Measurements from ENCODE around the gene ELAC1.

Gene ELAC1

GRCh38 chr18:50977037-50977760, 9.4 kb downstream of the ELAC1 start:
- Histone ChIP-seq H2AFZ (ENCODE audit: low read length) (no peak overlapping the region), H3K36me3 (ENCODE audit: insufficient read depth, low read length) (peaks cover 61% of the 10 kb centered on the region), H3F3A (ENCODE audit: insufficient read depth, low read length) (no peaks in the 10 kb centered on the region), H3K79me2 (ENCODE audit: insufficient read depth, low read length) (no peaks in the 10 kb centered on the region), H3K4me2 (ENCODE audit: low read length) (no peak overlapping the region), H3K27me3 (ENCODE audit: insufficient read depth, low read length) (no peaks in the 10 kb centered on the region), H3K4me1 (ENCODE audit: insufficient read depth, low read length, severe bottlenecking) (no peaks in the 10 kb centered on the region), H4K20me1 (ENCODE audit: insufficient read depth, low read length) (no peaks in the 10 kb centered on the region), H3K4me3 (ENCODE audit: low read depth, low read length, poor library complexity, severe bottlenecking) (no peak overlapping the region), H3K27ac (ENCODE audit: low read depth, low read length, poor library complexity, severe bottlenecking) (no peak overlapping the region), H3K9ac (ENCODE audit: low read length) (no peak overlapping the region), H3K9me3 (ENCODE audit: low read length) (peaks cover 2% of the 10 kb centered on the region; the same call in 1 of the 2 replicates), H3K9me2 (ENCODE audit: low read depth, low read length) (no peaks in the 10 kb centered on the region)
- no peak for TF ChIP-seq EZH2 (IDR thresholded peaks at IDR 0.05; ENCODE audit: borderline replicate concordance, low read length)
- TF ChIP-seq CTCF (IDR thresholded peaks at IDR 0.05; ENCODE audit: low read length): no peak

GRCh38 chr18:50981381-50981780, 13.5 kb downstream of the ELAC1 start:
- Histone ChIP-seq H3K27me3 (ENCODE audit: insufficient read depth, low read length) (no peaks in the 10 kb centered on the region), H4K20me1 (ENCODE audit: insufficient read depth, low read length) (no peaks in the 10 kb centered on the region), H3K9ac (ENCODE audit: low read length) (no peak overlapping the region), H3K4me1 (ENCODE audit: insufficient read depth, low read length, severe bottlenecking) (no peaks in the 10 kb centered on the region), H3K9me3 (ENCODE audit: low read length) (peaks cover 2% of the 10 kb centered on the region; the same call in 1 of the 2 replicates), H3K79me2 (ENCODE audit: insufficient read depth, low read length) (no peaks in the 10 kb centered on the region), H3F3A (ENCODE audit: insufficient read depth, low read length) (no peaks in the 10 kb centered on the region), H2AFZ (ENCODE audit: low read length) (no peak overlapping the region), H3K27ac (ENCODE audit: low read depth, low read length, poor library complexity, severe bottlenecking) (no peak overlapping the region), H3K36me3 (ENCODE audit: insufficient read depth, low read length) (peaks cover 52% of the 10 kb centered on the region), H3K4me3 (ENCODE audit: low read depth, low read length, poor library complexity, severe bottlenecking) (no peak overlapping the region), H3K4me2 (ENCODE audit: low read length) (no peak overlapping the region), H3K9me2 (ENCODE audit: low read depth, low read length) (no peaks in the 10 kb centered on the region)
- TF ChIP-seq EZH2 (IDR thresholded peaks at IDR 0.05; ENCODE audit: borderline replicate concordance, low read length) (no peak), CTCF (IDR thresholded peaks at IDR 0.05; ENCODE audit: low read length) (no peak)

DNA sequence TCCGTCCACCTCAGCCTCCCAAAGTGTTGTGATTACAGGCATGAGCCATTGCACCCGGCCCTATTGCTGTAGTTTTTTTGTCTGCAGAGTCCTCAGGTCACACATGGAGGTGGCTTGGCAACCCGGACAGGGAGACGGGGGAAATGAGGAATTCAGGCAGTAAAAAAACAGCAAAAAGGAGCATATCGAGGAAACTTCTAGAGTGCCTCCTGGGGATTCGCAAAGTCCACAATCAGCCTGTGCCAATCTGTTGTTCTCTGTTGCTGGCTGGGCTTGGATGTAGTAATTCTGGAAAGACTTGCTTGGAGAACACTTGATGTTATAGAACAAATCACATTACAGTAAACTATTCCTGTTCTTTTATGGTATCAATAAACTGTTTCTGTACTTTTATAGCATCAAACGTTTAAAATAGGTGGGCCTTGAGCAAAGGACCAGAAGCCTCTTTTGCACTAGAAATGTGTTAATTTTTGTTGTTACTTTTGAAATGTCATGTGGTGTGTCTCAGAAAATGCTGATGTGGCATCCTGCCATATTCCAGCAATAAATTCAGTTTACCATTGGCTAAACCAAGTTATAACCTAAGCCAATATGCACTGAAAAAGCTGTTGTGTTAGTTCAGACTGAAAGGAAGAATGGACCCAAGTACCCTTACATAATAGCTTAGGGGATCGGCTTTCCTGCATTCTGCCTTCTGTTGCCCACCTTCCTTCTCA, 14.4 kb downstream of the ELAC1 start:
- Histone ChIP-seq H3F3A (ENCODE audit: insufficient read depth, low read length) (no peaks in the 10 kb centered on the region), H3K4me2 (ENCODE audit: low read length) (no peak overlapping the region), H3K4me1 (ENCODE audit: insufficient read depth, low read length, severe bottlenecking) (no peaks in the 10 kb centered on the region), H3K9me3 (ENCODE audit: low read length) (no peaks in the 10 kb centered on the region; the same call in 1 of the 2 replicates), H3K4me3 (ENCODE audit: low read depth, low read length, poor library complexity, severe bottlenecking) (no peak overlapping the region), H4K20me1 (ENCODE audit: insufficient read depth, low read length) (no peaks in the 10 kb centered on the region), H3K9ac (ENCODE audit: low read length) (no peak overlapping the region), H3K9me2 (ENCODE audit: low read depth, low read length) (no peaks in the 10 kb centered on the region), H2AFZ (ENCODE audit: low read length) (no peak overlapping the region), H3K36me3 (ENCODE audit: insufficient read depth, low read length) (peaks cover 52% of the 10 kb centered on the region), H3K79me2 (ENCODE audit: insufficient read depth, low read length) (no peaks in the 10 kb centered on the region), H3K27me3 (ENCODE audit: insufficient read depth, low read length) (no peaks in the 10 kb centered on the region), H3K27ac (ENCODE audit: low read depth, low read length, poor library complexity, severe bottlenecking) (no peak overlapping the region)
- TF ChIP-seq EZH2 (IDR thresholded peaks at IDR 0.05; ENCODE audit: borderline replicate concordance, low read length): no peak
- no peak for TF ChIP-seq CTCF (IDR thresholded peaks at IDR 0.05; ENCODE audit: low read length)
